Naive B cell (primary cell): ENCODE data around the gene KLF13. TPM values are rescaled to one million over a fixed set of nuclear protein-coding genes. Genes with fewer than 3 reads are reported as not detected.

Experiments used
- ATAC-seq, 2 donors: fragments of 150-1000 bp; cut with Tn5 transposase; 2 replicates each; pipeline ENCODE4 v1.10.0; 2021; ENCODE audit warnings: low read depth in 2 of 2, mild to moderate bottlenecking in 2 of 2, moderate library complexity in 2 of 2
- DNase-seq: peaks from one replicate; pipeline ENCODE4 v3.0.0; 2022
- H3K27ac Mint-ChIP-seq, 6 donors: one replicate each; pipeline ENCODE4 v1.8.0; 2020 to 2022; ENCODE audit warnings: mild to moderate bottlenecking in 6 of 6, mixed read lengths in 6 of 6, moderate library complexity in 5 of 6, inconsistent platforms in 2 of 6
- H3K27me3 Mint-ChIP-seq, 3 donors: one replicate each; pipeline ENCODE4 v1.8.0; 2021 to 2022; ENCODE audit warnings: mixed read lengths in 3 of 3, mild to moderate bottlenecking in 1 of 3
- H3K36me3 Mint-ChIP-seq, 2 donors: one replicate each; pipeline ENCODE4 v1.8.0; 2020 to 2022; ENCODE audit warnings: mixed read lengths in 2 of 2, inconsistent platforms in 1 of 2, mild to moderate bottlenecking in 1 of 2
- H3K4me1 Mint-ChIP-seq, 3 donors: one replicate each; pipeline ENCODE4 v1.8.0; 2020 to 2022; ENCODE audit warnings: mixed read lengths in 3 of 3, inconsistent platforms in 1 of 3, mild to moderate bottlenecking in 1 of 3, moderate library complexity in 1 of 3
- H3K4me3 Mint-ChIP-seq, 8 donors: one replicate each; pipeline ENCODE4 v1.8.0; 2020 to 2022; ENCODE audit warnings: mild to moderate bottlenecking in 8 of 8, mixed read lengths in 8 of 8, moderate library complexity in 8 of 8, inconsistent platforms in 2 of 8
- H3K9me3 Mint-ChIP-seq, 7 donors: one replicate each; pipeline ENCODE4 v1.8.0; 2020 to 2022; ENCODE audit warnings: mixed read lengths in 7 of 7, mild to moderate bottlenecking in 5 of 7, inconsistent platforms in 2 of 7, moderate library complexity in 1 of 7
- polyA plus RNA-seq, 6 donors: library from polyadenylated mRNA; unstranded; fragments of 300-500 nt; fragmentation: Illumina TruSeq; gene quantifications; one replicate each; pipeline ENCODE4 v1.2.3, GENCODE V29; 2021; ENCODE audit warnings: low read depth in 6 of 6

KLF13 gene
- polyA plus RNA-seq, 6 donors from 2014 or later, result 16.6 to 58.8 (median 40.0) TPM

DNA sequence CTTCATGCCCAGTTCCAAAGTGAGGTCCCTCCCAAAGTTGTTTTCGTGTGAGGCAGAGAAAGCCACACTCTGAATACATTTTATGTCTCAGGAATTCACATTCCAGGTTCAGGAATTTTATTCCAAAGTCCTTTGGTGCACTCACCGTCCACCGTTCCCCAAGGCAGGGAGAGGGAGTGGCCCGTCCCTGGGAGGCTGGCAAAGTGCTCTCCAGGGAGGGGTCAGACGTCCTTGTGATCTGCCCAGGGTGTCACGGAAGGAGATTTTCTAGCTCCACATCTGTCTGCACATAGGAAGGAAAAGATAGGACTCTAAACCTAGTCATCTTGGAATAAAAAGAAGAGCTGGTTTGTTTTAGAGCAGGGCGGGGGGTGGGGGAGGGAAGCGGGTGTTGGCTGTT, 47.9 kb downstream of the KLF13 start:
- Mint-ChIP-seq H3K9me3 (peaks cover 0 to 6% (median 2%) of the 10 kb centered on the region in 7 donors), H3K4me3 (no peak overlapping the region), H3K4me1 (peaks cover 39 to 72% (median 62%) of the 10 kb centered on the region in 3 donors), H3K27ac (peak overlapping the region in 4 of 6 donors; percentile 11 to 94 (median 64)), H3K36me3 (peaks cover 5 to 6% of the 10 kb centered on the region in 2 donors), H3K27me3 (no peaks in the 10 kb centered on the region)
- ATAC-seq, result no peak
- DNase-seq, result no peak

DNA sequence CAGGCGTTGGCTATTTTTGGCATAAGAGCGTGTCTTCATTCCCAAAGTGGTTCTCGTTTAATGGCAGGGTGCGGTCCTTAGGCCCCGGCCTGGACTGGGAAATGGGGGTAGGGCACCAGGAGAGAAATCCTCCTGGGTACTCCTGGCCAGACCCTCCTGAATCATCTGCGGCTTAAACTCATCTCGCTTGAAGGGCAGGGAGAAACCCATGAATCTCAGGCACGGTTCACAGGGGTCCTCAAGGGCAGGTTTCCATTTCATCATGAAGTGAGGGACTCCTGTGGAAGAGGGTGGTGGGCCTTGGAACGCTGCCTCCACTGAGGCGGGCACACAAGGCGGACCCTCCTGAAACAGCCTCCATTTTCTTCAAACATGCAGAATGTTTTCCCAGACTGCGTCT, 48.4 kb downstream of the KLF13 start:
- no peak for DNase-seq
- no peaks in the 10 kb centered on the region for H3K27me3 Mint-ChIP-seq

DNA sequence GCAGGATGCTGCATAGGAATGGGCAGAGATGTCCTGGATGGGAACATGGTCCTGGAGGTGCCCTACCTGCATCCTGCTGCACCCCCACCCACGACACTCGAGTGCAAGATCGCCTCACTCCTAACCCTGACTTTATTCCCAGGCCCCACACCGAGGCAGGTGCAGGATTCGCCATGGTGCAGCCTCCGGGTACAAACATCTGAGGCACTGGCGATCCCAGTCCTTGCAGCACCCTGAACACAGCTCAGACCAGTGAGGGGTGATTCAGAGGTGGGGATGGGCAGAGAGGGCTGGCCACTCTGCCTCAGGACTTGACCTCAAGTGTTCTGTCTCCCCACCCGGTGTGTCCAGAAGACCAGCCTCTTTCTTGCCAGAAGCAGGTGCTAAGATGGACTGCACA, 49.1 kb downstream of the KLF13 start:
- Mint-ChIP-seq H3K27me3 (no peaks in the 10 kb centered on the region), H3K4me3 (no peak overlapping the region), H3K4me1 (peaks cover 29 to 59% (median 49%) of the 10 kb centered on the region in 3 donors), H3K27ac (peak overlapping the region in 1 of 6 donors; percentile 76), H3K9me3 (no peaks in the 10 kb centered on the region), H3K36me3 (no peaks in the 10 kb centered on the region)
- ATAC-seq, result no peak
- no peak for DNase-seq

More for the DNA sequence above, 48.4 kb downstream of the KLF13 start:
- Mint-ChIP-seq H3K9me3 (peaks cover 0 to under 1% (median 0%) of the 10 kb centered on the region in 7 donors), H3K4me1 (peaks cover 34 to 67% (median 57%) of the 10 kb centered on the region in 3 donors), H3K27ac (no peak overlapping the region), H3K36me3 (peaks cover under 1 to 1% of the 10 kb centered on the region in 2 donors), H3K4me3 (no peak overlapping the region)
- no peak for ATAC-seq

DNA sequence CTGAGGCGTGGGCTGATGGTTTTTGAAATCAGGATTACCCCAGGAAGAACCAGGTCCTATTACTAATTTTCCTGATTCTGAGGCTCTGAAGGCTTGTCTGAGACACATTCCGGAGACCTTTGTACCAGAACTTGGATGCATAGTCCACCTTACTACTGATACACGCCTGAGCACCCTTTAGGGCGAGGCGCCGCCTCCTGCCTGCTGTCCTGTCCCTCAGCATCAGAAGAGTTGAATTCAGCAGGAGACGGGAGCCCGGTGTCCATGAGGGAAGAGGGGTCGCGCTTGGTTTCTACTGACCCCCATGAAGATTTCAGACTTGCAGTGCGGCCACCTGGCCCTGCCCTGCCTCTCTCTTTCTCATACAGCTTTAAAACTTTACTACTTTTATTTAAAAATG, 49.9 kb downstream of the KLF13 start:
- Mint-ChIP-seq H3K27me3 (no peaks in the 10 kb centered on the region), H3K9me3 (peaks cover 0 to 4% (median 0%) of the 10 kb centered on the region in 7 donors), H3K4me1 (peaks cover 25 to 59% (median 47%) of the 10 kb centered on the region in 3 donors), H3K36me3 (peaks cover 3 to 4% of the 10 kb centered on the region in 2 donors), H3K27ac (peak overlapping the region in 4 of 6 donors; percentile 44 to 83 (median 54)), H3K4me3 (no peak overlapping the region)
- DNase-seq (no peak), ATAC-seq (no peak)

DNA sequence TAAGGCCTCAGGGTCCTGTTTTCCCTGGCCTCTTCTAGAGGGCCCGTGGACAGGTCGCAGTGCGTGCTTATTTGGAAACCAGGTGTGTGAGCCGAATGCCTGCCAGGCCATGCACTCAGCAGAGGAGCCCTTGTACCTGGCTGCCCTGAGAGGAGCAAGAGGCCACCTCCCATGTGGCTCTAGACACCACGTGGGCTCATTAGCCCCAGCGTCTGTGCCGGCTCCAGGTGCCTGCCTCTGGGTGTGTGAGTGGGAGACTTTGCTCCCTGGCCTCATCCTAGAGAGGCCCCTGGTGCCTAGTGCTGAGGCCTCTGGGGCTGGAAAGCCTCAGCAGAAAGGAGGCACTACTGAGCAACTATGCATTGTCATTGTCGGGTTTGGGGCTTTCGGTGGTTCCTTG, 50.4 kb downstream of the KLF13 start:
- DNase-seq (no peak), ATAC-seq (no peak)
- H3K27me3 Mint-ChIP-seq, result no peaks in the 10 kb centered on the region
- peaks cover 25 to 61% (median 45%) of the 10 kb centered on the region in 3 donors for H3K4me1 Mint-ChIP-seq
- H3K4me3 Mint-ChIP-seq, result no peak overlapping the region
- H3K36me3 Mint-ChIP-seq, result peaks cover 4 to 6% of the 10 kb centered on the region in 2 donors
- peaks cover 0 to 4% (median 0%) of the 10 kb centered on the region in 7 donors for H3K9me3 Mint-ChIP-seq
- no peak overlapping the region for H3K27ac Mint-ChIP-seq

DNA sequence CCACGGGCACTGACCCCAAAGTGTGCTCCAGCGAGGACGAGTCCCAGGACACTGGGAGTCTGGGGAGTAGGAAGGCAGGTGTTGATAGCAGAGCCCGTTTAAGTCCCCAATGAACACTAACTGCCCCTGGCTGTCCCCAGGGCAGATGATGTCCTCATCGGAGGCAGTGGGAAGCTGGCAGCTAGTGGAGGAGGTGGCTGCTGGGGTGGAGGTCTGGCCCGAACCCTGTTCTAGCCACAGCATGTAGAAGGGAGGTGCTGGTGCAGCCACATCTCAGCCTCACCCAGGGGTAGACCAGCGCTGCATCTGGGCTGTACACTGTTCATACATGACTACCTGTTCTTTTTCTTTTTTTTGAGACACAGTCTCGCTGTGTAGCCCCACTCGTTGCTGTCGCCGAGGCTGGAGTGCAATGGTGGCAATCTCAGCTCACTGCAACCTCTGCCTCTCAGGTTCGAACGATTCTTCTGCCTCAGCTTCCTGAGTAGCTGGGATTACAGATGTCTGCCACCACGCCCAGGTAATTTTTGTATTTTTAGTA, 51.8 kb downstream of the KLF13 start:
- DNase-seq (no peak), ATAC-seq (peak in 1 of 2 donors; percentile 28)
- H3K9me3 Mint-ChIP-seq, result peaks cover 0 to 4% (median 0%) of the 10 kb centered on the region in 7 donors
- H3K4me1 Mint-ChIP-seq, result peaks cover 23 to 53% (median 50%) of the 10 kb centered on the region in 3 donors
- H3K27ac Mint-ChIP-seq, result peak overlapping the region in 5 of 6 donors; percentile 85 to 91 (median 89)
- H3K4me3 Mint-ChIP-seq, result peak overlapping the region in 5 of 8 donors; percentile 23 to 57 (median 30)
- peaks cover 4 to 6% of the 10 kb centered on the region in 2 donors for H3K36me3 Mint-ChIP-seq
- no peaks in the 10 kb centered on the region for H3K27me3 Mint-ChIP-seq

DNA sequence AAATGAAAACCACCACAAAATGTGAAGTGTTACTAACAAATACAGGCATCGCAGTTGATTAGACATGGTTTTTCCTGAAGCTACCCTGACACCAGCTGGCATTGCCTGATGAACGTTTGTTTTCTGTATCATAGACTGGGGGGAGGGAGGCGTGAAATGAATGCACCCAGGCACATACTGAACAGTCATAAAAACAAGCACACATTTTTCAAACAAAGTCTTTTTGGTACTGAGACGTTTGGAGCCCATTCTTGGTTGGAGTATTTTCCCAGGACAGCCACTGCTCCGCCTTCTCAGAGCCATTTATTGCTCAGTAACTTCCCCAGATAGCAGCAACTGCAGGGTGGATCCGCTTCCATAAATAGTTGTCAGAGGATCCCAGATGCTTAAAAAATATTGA, 52.4 kb downstream of the KLF13 start:
- Mint-ChIP-seq H3K9me3 (peaks cover 0 to 4% (median 0%) of the 10 kb centered on the region in 7 donors), H3K36me3 (peaks cover 4 to 6% of the 10 kb centered on the region in 2 donors), H3K4me1 (peaks cover 19 to 51% (median 50%) of the 10 kb centered on the region in 3 donors), H3K4me3 (peak overlapping the region in 4 of 8 donors; percentile 24 to 57 (median 42)), H3K27me3 (no peaks in the 10 kb centered on the region), H3K27ac (peak overlapping the region; percentile 29 to 91 (median 89))
- ATAC-seq (peak; percentile 53 to 63), DNase-seq (no peak)

DNA sequence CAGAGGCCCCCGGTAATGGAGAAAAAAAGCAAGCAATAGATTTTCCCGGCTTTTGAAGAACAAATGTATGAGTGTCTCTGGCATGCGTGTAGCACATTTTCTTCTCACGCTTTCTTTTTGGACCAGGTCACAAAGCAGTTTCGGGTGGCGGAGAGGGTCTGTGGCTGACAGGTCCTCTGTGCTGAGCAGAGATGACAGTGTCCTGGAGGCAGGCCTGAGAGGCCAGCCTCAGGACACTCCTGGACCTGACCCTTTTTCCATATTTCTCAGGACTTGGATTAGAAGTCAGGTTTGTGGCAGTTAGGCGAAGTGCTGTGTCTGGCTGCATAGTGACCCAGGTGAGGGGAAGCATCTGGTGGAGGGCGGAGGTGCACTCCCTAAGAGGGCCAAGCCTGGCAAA, 52.9 kb downstream of the KLF13 start:
- Mint-ChIP-seq H3K4me3 (no peak overlapping the region), H3K36me3 (peaks cover 4 to 6% of the 10 kb centered on the region in 2 donors), H3K4me1 (peaks cover 14 to 51% (median 46%) of the 10 kb centered on the region in 3 donors), H3K27ac (peak overlapping the region in 3 of 6 donors; percentile 27 to 85 (median 68)), H3K9me3 (peaks cover 0 to 4% (median 0%) of the 10 kb centered on the region in 7 donors), H3K27me3 (no peaks in the 10 kb centered on the region)
- DNase-seq (no peak), ATAC-seq (no peak)

DNA sequence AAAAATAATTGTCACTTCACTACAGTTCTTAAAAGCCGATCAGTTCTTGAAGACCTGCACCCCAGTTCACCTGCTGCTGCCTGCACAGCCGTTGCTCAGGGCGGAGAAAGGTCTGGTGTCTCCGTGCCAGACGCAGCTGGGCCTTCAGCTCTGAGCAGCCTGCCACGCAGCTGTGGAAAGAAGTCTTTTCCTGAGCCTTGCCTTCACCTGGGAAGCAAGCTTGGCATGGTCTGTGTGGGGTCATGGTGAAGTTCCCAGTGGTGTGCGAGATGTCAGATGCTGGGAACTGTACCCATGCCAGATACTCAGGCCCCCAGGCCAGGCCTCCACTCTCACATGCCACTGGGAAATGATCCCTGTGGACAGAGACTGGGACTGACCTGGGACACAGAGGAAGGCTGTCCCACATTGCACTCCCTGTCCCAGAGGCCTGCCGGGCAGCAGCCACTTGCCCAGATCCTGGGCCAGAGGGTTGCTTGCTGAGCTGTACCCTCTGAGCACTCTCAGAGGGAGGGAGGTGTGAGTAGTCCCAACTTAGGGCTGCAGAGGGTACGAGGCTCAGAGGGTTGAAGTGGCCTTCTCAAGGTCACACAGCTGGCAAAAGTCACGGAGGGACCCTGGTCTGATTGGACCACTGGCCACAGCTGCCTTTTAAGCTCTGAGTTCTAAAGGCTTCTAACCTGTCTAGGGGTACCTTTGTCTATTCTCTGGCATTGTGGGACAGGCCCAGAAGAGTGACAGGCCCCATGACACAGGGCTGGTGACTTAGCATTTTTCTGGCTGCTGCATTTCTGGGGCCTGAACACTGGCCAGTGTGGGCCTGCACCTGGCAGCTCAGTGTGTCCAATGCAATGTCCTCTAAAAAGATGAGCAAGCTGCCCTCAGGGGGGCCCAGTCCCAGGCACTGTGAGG, 55.4 kb downstream of the KLF13 start:
- Mint-ChIP-seq H3K27ac (peak overlapping the region in 2 of 6 donors; percentile 66 to 88), H3K4me3 (no peak overlapping the region), H3K36me3 (peaks cover 4 to 6% of the 10 kb centered on the region in 2 donors), H3K9me3 (peaks cover 0 to 4% (median 0%) of the 10 kb centered on the region in 7 donors), H3K27me3 (no peaks in the 10 kb centered on the region), H3K4me1 (peaks cover 18 to 31% (median 31%) of the 10 kb centered on the region in 3 donors)
- DNase-seq (no peak), ATAC-seq (no peak)

DNA sequence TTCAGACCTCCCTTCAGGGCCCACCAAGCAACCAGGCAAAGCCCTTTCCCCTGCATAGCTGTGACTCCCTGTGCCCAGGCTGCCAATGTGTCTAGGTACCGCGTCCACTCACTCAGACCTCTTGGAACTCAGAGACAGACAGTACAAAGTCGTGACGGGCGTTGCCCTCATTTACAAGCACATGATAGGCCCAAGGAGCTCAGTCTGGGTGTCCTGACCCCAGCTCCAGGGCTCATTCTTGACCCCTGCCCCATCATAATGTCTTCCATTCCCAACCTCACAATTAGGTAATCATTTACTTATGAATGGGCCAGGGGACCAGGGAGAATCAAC, 56.0 kb downstream of the KLF13 start:
- H3K4me1 Mint-ChIP-seq, result peaks cover 20 to 31% (median 25%) of the 10 kb centered on the region in 3 donors
- no peaks in the 10 kb centered on the region for H3K27me3 Mint-ChIP-seq
- no peak for DNase-seq
- ATAC-seq, result no peak
- peaks cover 0 to 4% (median 0%) of the 10 kb centered on the region in 7 donors for H3K9me3 Mint-ChIP-seq
- H3K36me3 Mint-ChIP-seq, result peaks cover 4 to 6% of the 10 kb centered on the region in 2 donors
- peak overlapping the region in 1 of 6 donors; percentile 7 for H3K27ac Mint-ChIP-seq
- H3K4me3 Mint-ChIP-seq, result no peak overlapping the region

DNA sequence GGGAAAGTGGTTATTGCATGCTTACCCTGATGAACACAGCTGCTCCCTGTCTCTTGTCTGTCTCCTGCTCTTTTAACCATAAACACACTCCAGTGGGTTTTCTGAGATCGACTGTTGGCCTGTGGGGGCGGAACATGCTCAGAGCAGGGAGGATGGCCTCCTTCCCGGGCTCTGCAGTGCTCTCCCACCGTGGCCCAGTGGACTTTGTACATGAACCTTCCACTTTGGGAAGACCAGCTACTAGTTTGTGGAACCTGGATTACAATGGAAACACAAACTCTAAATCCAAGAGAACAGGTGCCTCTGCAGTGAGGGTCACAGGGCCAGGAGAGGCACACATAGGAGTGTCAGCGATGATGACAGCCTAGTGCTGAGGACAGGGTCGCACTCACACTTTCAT, 56.5 kb downstream of the KLF13 start:
- Mint-ChIP-seq H3K36me3 (peaks cover 4 to 6% of the 10 kb centered on the region in 2 donors), H3K27ac (peak overlapping the region in 2 of 6 donors; percentile 27 to 89), H3K4me3 (no peak overlapping the region), H3K27me3 (no peaks in the 10 kb centered on the region), H3K9me3 (peaks cover 0 to 4% (median 0%) of the 10 kb centered on the region in 7 donors), H3K4me1 (peaks cover 23 to 28% (median 25%) of the 10 kb centered on the region in 3 donors)
- ATAC-seq (no peak), DNase-seq (no peak)

DNA sequence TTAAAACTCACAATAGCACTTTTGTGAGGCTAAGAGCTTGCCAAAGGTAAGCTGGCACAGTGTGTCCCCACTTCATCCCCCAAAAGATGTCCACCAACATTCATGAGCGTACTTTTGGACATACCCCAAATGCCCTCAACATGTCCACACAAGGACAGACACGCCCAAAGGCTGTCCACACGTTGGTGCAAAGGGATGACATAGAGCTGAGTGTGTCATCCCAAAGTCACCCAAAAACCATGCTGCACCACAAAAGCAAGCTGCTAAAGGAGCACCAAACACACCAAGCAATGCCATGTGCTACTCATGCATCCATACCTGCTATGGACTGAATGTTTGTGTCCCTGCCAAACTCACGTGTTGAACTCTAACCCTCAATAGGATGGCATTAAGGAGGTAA, 57.9 kb downstream of the KLF13 start:
- Mint-ChIP-seq H3K4me1 (peaks cover 15 to 17% (median 16%) of the 10 kb centered on the region in 3 donors), H3K27ac (no peak overlapping the region), H3K27me3 (no peaks in the 10 kb centered on the region), H3K9me3 (peaks cover 0 to 4% (median 0%) of the 10 kb centered on the region in 7 donors), H3K4me3 (no peak overlapping the region), H3K36me3 (peaks cover 4 to 6% of the 10 kb centered on the region in 2 donors)
- ATAC-seq (no peak), DNase-seq (no peak)

DNA sequence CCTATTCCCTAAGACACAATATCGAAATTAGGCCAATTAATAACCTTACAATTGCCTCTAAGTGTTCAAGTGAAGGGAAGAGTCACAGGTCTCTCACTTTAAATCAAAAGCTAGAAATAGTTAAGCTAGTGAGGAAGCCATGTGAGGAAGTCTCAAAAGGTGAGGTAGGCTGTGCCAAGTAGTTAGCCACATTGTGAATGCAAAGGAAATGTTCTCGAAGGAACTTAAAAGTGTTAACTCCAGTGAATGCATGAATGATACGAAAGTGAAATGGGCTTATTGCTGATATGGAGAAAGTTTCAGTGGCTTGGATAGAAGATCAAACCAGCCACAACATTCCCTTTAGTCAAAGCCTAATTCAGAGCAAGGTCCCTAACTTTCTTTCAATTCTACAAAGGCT, 59.1 kb downstream of the KLF13 start:
- H3K4me3 Mint-ChIP-seq, result peak overlapping the region in 1 of 8 donors; percentile 22
- H3K9me3 Mint-ChIP-seq, result peaks cover 0 to 4% (median 0%) of the 10 kb centered on the region in 7 donors
- ATAC-seq (no peak), DNase-seq (no peak)
- peaks cover 4 to 6% of the 10 kb centered on the region in 2 donors for H3K36me3 Mint-ChIP-seq
- no peaks in the 10 kb centered on the region for H3K27me3 Mint-ChIP-seq
- H3K27ac Mint-ChIP-seq, result peak overlapping the region in 3 of 6 donors; percentile 37 to 96 (median 87)
- H3K4me1 Mint-ChIP-seq, result peaks cover 15 to 17% (median 16%) of the 10 kb centered on the region in 3 donors
